Left lung (tissue), 10 donors: ENCODE data around the gene MTUS2. TPM values are rescaled to one million over a fixed set of nuclear protein-coding genes. Genes with fewer than 3 reads are reported as not detected.

Source experiments
- ATAC-seq: fragments of 200-7000 bp; cut with Tn5 transposase; one replicate; pipeline ENCODE4 v1.9.1; 2020; ENCODE audit warnings: moderate library complexity
- DNase-seq, 4 donors: peaks; one replicate each; pipeline ENCODE4 v3.0.0-alpha.2; 2013 to 2020
- H3K27ac ChIP-seq, 2 donors: fragments of 200-600 bp; sonication (generic) in 1 of 2; one replicate each; pipeline versions ENCODE4 v1.5.0 to v1.8.0; 2020 to 2021
- H3K27me3 ChIP-seq, 2 donors: fragments of 200-600 bp; sonication (generic) in 1 of 2; one replicate each; pipeline versions ENCODE4 v1.5.0 to v1.8.0; 2020 to 2021
- H3K36me3 ChIP-seq, 2 donors: fragments of 200-600 bp; sonication (generic) in 1 of 2; one replicate each; pipeline versions ENCODE4 v1.5.0 to v1.8.0; 2020 to 2021
- H3K4me1 ChIP-seq, 2 donors: fragments of 200-600 bp; one replicate each; pipeline ENCODE4 v1.8.0; 2021
- H3K4me3 ChIP-seq, 2 donors: fragments of 200-600 bp; sonication (generic) in 1 of 2; one replicate each; pipeline versions ENCODE4 v1.5.0 to v1.8.0; 2020 to 2021; ENCODE audit warnings: mild to moderate bottlenecking in 1 of 2
- H3K9me3 ChIP-seq, 2 donors: fragments of 200-600 bp; sonication (generic) in 1 of 2; one replicate each; pipeline versions ENCODE4 v1.5.0 to v1.8.0; 2020 to 2021
- CTCF ChIP-seq, 2 donors: fragments of 200-600 bp; sonication (generic) in 1 of 2; IDR thresholded peaks; one replicate each; pipeline versions ENCODE4 v1.5.0 to v1.8.0; 2021; ENCODE audit warnings: antibody characterized with exemption in 2 of 2
- intact Hi-C, 2 donors: fragments of 100-400 bp; cut with DNase I; formaldehyde crosslinking; loops; one replicate each; pipeline versions ENCODE4 v1.11.2 to v1.14.2; 2022
- polyA plus RNA-seq, 6 donors: library from polyadenylated mRNA; unstranded; fragments of 120-200 nt; gene quantifications; one replicate each; pipeline ENCODE4 v1.2.1, GENCODE V29; 2013; ENCODE audit not compliant: insufficient read length in 6 of 6
- total RNA-seq, 2 donors: library from RNA; stranded (reverse); fragmentation: NEBNext Ultra II Directional; extraction: Animal tissue kit (Norgen Biotek cat#: 25700); gene quantifications; one replicate each; pipeline ENCODE4 v1.2.1, GENCODE V29; 2021
- donor health status: DM: no; HTN: yes; CAD: no.
- donor health status: DM: no; HTN: no; CAD: no.

Gene MTUS2
- total and polyA plus RNA-seq, 8 donors = 0.21 to 0.92 (median 0.50) TPM

DNA sequence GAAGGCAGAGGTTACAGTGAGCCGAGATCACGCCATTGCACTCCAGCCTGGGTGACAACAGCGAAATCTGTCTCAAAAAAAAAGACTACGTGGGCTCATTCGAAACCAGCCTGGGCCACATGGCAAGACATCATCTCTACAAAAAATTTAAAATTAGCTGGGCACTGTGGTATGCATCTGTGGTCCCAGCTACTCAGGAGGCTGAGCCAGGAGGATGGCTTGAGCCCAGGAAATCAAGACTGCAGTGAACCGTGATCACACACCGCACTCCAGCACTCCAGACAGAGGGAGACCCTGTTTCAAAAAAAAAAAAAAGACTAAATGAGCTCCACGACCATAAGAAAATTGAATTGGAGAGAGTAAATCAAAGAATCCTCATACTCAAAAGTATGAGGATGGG, 722.2 kb downstream of the MTUS2 start:
- DNase-seq (no peak), ATAC-seq (no peak)
- Histone ChIP-seq H3K27me3 (no peaks in the 10 kb centered on the region), H3K36me3 (peaks cover 0 to 17% of the 10 kb centered on the region in 2 donors), H3K4me3 (no peak overlapping the region), H3K4me1 (no peaks in the 10 kb centered on the region), H3K9me3 (no peaks in the 10 kb centered on the region), H3K27ac (no peak overlapping the region)
- TF ChIP-seq CTCF (IDR thresholded peaks at IDR 0.05) = no peak
- intact Hi-C loops = no loop called here

- TF ChIP-seq CTCF (IDR thresholded peaks at IDR 0.05) = no peak
- no peak for ATAC-seq
- peaks cover 0 to 17% of the 10 kb centered on the region in 2 donors for H3K36me3 ChIP-seq
- H3K27ac ChIP-seq = no peak overlapping the region
- no peaks in the 10 kb centered on the region for H3K9me3 ChIP-seq
- DNase-seq = no peak
- H3K27me3 ChIP-seq = no peaks in the 10 kb centered on the region
- intact Hi-C loops = no loop called here
- H3K4me1 ChIP-seq = no peaks in the 10 kb centered on the region
- H3K4me3 ChIP-seq = no peak overlapping the region
These were observed 723.4 kb downstream of the MTUS2 start for GRCh38 chr13:29543230-29544215.

DNA sequence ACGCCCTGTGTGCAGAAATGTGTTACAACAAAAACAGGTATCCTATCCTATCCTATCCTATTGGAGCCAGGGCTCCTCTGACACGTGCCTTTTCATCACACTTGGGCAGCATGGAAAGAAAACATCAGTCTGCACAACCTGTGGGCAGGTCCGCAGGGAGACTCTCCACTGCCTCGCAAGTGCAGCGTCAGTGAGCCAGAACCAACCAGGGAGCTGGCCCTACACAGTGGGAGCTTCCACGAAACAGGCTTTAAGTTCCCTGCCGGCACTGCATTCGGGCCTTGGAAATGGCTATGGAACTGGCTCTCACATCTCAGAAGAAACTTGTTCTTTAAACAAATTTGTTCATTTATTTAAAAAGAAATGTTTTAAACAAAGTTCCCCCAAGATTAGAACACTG, 725.8 kb downstream of the MTUS2 start:
- TF ChIP-seq CTCF (IDR thresholded peaks at IDR 0.05) = no peak
- Histone ChIP-seq H3K27ac (no peak overlapping the region), H3K36me3 (peaks cover 0 to 32% of the 10 kb centered on the region in 2 donors), H3K27me3 (no peaks in the 10 kb centered on the region), H3K4me3 (no peak overlapping the region), H3K4me1 (no peaks in the 10 kb centered on the region), H3K9me3 (no peaks in the 10 kb centered on the region)
- intact Hi-C loops = no loop called here
- DNase-seq (no peak), ATAC-seq (no peak)

DNA sequence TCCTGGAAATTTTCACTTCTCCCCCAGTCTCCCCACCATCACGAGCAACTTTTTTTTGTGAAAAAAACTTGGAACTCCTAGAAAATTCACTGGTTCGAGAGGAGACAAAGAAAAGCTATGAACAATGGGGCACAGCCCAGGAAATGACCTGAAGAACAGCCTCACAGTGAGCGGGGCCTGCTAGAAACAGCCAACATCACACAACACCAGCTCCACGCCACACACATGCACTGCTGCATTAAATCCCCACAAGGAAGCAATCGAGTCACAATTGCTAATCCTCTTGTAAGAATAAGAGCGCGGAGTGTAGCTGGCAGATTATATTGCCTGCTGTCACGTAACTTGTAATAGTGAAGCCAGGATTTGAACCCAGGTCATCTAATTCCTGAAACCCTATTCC, 726.5 kb downstream of the MTUS2 start:
- DNase-seq (no peak), ATAC-seq (no peak)
- H3K4me1 ChIP-seq = no peaks in the 10 kb centered on the region
- no peaks in the 10 kb centered on the region for H3K9me3 ChIP-seq
- intact Hi-C loops = no loop called here
- TF ChIP-seq CTCF (IDR thresholded peaks at IDR 0.05) = no peak
- H3K27me3 ChIP-seq = no peaks in the 10 kb centered on the region
- no peak overlapping the region for H3K27ac ChIP-seq
- H3K36me3 ChIP-seq = peaks cover 0 to 39% of the 10 kb centered on the region in 2 donors
- H3K4me3 ChIP-seq = no peak overlapping the region

DNA sequence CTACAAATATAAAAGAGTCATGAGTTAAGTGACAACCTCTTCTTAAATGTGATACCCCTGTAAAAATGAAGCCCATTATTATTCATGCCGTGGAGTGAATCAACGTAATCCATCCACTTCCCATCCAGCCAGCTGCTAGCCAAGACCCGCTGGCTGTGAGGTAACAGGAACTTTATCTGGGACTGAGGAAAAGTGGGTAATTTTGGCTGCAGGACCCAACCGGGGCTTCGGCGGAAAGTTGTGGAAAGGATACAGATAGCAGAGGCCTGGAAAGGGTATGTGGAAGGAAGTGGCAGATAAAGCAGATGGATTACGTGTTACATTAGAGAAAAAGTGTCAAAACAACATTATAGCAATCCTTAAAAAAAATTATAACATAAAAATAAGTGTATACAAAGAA, 727.0 kb downstream of the MTUS2 start:
- ATAC-seq = no peak
- Histone ChIP-seq H3K27ac (no peak overlapping the region), H3K4me1 (no peaks in the 10 kb centered on the region), H3K27me3 (no peaks in the 10 kb centered on the region), H3K9me3 (no peaks in the 10 kb centered on the region), H3K36me3 (peaks cover 0 to 41% of the 10 kb centered on the region in 2 donors), H3K4me3 (no peak overlapping the region)
- intact Hi-C loops = no loop called here
- peak in 1 of 4 donors; percentile 26 for DNase-seq
- TF ChIP-seq CTCF (IDR thresholded peaks at IDR 0.05) = no peak
